GM18951 (cell line): ENCODE measurements around the gene MARK3.
"Not testable (repeated sequence)": the region's sequence is repeated elsewhere in the genome, so short reads cannot be mapped to it uniquely, and the experiment has no call there.

Experiments used
- POLR2A ChIP-seq: IDR thresholded peaks from 4 replicates; pipeline ENCODE4 v1.6.1; 2011; ENCODE audit warnings: mild to moderate bottlenecking; ENCODE audit not compliant: insufficient read length, insufficient read depth; ENCODE audit errors: extremely low read depth
- in situ Hi-C: fragments of 300-500 bp; cut with MboI; formaldehyde crosslinking; loops from one replicate; pipeline ENCODE4 v1.12.0; 2022; ENCODE audit warnings: low sequenced_read_pairs, mixed read lengths, inconsistent platforms; ENCODE audit not compliant: unreplicated experiment

MARK3 gene

GRCh38 chr14:103354141-103354540 lies 31.1 kb upstream of the MARK3 start:
- TF ChIP-seq POLR2A: no peak

GRCh38 chr14:103356024-103356682 lies 29.1 kb upstream of the MARK3 start:
- TF ChIP-seq POLR2A: no peak
- in situ Hi-C loops: no loop called here

More at GRCh38 chr14:103354141-103354540, 31.1 kb upstream of the MARK3 start:
- in situ Hi-C loops: no loop called here

GRCh38 chr14:103357552-103357951 lies 27.7 kb upstream of the MARK3 start:
- in situ Hi-C loops: not testable (repeated sequence)

DNA sequence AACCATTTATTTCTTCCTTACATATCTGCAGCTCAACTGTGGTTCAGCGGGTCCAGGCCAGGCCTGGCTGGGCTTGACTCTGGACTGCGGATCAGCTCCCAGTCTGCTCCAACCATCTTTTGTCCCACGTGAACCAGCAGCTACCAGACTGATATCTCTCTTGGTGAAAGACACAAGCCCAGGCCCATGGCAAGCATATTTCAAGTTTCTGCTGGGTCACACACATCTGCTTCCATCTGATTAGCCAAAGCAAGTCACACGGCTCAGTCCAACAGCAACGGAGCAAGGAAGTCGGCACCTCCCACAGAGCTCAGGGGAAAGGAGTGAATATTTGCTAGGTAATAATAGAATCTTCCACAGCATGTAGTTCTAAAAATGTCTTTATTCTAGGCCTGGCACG lies 24.7 kb upstream of the MARK3 start:
- in situ Hi-C loops: no loop called here
- no peak for TF ChIP-seq POLR2A

DNA sequence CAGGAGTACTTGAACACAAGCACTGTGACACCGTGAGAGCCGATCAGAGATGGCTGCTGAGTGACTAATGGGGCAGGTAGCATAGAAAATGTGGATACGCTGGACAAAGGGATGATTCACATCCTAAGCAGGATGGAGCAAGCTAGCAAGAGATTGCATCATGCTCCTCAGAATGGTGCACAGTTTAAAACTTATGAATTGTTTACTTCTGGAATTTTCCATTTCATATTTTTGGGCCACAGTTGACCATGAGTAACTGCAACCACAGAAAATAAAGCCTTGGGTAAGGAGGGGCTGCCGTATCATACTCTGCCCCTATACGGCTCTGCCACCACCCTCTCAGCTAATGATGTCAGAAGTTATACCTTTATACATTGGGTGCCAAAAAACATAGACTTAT lies 23.3 kb upstream of the MARK3 start:
- in situ Hi-C loops: no loop called here
- no peak for TF ChIP-seq POLR2A

DNA sequence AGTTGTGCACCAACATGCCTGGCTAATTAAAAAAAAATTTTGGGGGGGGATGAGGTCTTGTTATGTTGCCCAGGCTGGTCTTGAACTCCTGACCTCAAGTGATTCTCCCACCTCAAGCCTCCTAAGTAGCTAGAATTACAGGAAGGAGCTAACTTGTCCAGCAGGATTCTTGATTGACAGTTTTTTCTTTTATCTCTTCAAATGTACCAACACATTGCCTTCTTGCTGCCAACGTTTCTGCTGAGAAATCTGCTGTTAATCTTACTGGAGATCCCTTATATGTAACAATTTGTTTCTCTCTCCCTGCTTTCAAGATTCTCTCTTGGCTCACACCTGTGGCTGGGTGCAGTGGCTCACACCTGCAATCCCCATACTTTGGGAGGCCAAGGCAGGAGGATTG lies 22.4 kb upstream of the MARK3 start:
- in situ Hi-C loops: no loop called here
- TF ChIP-seq POLR2A: no peak

GRCh38 chr14:103366741-103367140 lies 18.5 kb upstream of the MARK3 start:
- in situ Hi-C loops: no loop called here
- no peak for TF ChIP-seq POLR2A

DNA sequence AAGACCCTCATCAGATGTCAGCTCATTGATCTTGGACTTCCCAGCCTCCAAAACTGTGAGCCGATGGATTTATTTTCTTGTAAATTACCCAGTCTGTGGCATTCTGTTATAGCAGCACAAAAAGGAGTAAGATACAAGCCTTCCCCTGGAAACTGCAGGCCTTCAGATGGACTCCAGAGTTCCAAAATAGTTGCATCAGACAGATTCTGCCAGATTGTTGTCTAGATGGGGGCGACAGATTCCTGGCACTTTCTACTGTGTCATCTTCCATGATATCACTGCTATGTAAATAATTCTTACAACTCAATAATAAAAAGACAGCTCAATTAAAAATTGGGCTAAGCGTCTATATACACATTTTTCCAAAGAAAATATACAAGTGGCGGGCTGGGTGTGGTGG lies 17.2 kb upstream of the MARK3 start:
- no peak for TF ChIP-seq POLR2A
- in situ Hi-C loops: no loop called here

DNA sequence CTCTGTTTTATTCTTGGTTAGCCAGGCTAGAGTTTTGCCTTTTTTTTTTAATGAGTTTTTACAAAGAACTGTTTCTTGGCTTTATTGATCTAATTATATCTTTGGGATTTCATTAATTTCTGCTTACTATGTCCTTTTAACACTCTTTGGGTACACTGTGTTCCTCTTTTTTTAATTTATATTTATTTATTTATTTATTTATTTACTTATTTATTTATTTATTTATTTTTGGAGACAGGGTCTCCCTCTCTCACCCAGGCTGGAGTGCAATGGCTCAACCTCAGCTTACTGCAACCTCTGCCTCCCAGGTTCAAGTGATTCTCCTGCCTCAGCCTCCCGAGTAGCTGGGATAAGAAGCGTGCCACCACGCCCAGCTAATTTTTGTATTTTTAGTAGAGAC lies 15.1 kb upstream of the MARK3 start:
- in situ Hi-C loops: no loop called here

GRCh38 chr14:103372017-103372416 lies 13.2 kb upstream of the MARK3 start:
- TF ChIP-seq POLR2A: no peak
- in situ Hi-C loops: no loop called here

More for the DNA sequence above, 15.1 kb upstream of the MARK3 start:
- TF ChIP-seq POLR2A: no peak

GRCh38 chr14:103372552-103373304 lies 12.5 kb upstream of the MARK3 start:
- in situ Hi-C loops: no loop called here
- TF ChIP-seq POLR2A: no peak

DNA sequence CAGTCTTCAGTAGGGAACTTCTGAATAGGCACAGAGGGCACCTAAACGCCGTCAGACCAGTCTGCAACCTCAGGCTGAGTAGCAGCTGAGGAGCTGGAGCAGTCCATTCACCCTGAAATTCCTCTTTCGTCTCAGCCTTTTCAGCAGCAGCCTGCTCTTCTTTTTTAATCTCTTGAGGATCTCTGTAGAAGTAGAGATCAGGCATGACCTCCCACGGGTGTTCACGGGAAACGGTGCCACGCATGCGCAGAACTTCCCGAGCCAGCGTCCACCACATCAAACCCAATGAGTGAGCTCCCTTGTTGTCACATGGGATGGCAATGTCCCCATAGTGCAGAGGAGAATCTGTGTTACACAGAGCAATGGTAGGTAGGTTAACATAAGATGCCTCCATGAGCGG lies 11.1 kb upstream of the MARK3 start:
- TF ChIP-seq POLR2A: no peak
- in situ Hi-C loops: no loop called here

- in situ Hi-C loops: no loop called here
- no peak for TF ChIP-seq POLR2A
These were observed 7.6 kb upstream of the MARK3 start for GRCh38 chr14:103377522-103378037.
